HG03108 (cell line): Measurements from ENCODE around the gene ULBP3.
"Not testable (repeated sequence)": the region's sequence is repeated elsewhere in the genome, so short reads cannot be mapped to it uniquely, and the experiment has no call there.

Experiments
- ATAC-seq: cut with Tn5 transposase; IDR thresholded peaks from one replicate; pipeline ENCODE4 v1.9.1; 2021; ENCODE audit warnings: moderate library complexity; ENCODE audit not compliant: unreplicated experiment

ULBP3 gene

DNA sequence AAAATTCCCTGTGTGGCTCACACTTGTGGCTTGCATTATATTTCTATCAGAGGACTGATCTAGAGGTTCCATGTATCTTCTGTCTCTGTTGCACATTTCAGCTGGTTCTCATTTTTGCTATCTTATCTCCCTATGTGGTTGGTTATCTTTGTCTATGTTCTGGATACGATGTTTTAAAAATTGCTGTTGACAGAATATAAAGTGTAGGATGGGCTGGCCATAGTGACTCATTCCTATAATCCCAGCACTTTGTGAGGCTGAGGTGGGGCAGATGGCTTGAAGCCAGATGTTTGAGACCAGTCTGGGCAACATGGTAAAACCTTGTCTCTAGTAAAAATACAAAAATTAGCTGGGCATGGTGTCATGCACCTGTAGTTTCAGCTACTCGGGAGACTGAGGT, 9.9 kb upstream of the ULBP3 start:
- ATAC-seq, result no peak

GRCh38 chr6:150076196-150076893, 7.4 kb upstream of the ULBP3 start:
- no peak for ATAC-seq

GRCh38 chr6:150075034-150075421, 6.1 kb upstream of the ULBP3 start:
- ATAC-seq, result no peak

DNA sequence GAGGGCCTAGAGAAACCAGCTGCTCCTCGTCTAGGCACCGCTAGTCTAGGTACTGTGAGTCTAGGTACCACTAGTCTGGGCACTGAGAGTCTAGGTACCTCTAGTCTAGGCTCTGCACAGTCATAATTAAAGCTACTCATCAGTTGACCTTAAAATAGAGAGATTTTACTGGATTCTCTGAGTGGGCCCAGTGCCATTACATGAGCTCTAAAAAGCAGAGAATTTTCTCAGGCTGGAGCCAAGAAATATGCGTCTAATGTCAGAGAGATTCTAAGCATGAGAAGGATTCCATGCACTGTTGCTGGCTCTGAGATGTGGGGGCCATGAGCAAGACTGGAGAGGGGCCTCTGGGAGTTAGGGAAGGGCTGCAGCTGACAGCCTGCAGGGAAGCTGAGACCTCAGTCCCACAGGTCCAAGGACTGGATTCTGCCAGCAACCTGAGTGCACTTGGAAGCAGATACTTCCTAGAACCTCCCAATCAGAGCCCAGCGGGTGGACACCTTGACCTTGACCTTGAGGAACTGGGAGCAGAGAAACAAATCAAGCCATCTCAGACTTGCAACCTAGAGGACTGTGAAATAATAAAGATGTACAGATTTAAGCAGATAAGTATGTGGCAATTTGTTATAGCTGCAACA, 5.6 kb upstream of the ULBP3 start:
- ATAC-seq, result not testable (repeated sequence)

- no peak for ATAC-seq
These were observed 3.3 kb upstream of the ULBP3 start for GRCh38 chr6:150072201-150072600.

- ATAC-seq, result no peak
These were observed 1.4 kb upstream of the ULBP3 start for GRCh38 chr6:150070236-150070818.

GRCh38 chr6:150069706-150070105, 785 bp upstream of the ULBP3 start:
- no peak for ATAC-seq

DNA sequence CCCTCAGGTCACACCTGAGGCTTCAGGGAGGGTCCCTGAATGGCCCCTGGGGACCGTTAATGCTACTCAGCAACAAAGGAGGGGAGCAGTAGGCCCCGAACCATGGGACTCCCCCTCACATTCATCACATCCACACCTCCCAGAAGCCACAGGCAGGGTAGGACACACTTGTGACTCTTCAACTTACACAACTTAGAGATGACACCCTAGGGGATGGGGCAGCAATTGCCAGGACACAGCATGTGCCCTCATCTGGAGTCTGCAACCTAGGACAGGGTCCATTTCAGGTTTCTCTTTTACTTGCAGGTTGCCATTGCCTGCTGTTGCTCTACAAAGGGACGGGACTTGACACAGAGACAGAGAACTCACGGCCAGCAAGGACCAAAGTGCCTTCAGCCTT, 770 bp downstream of the ULBP3 start:
- no peak for ATAC-seq

GRCh38 chr6:150065083-150065482, 3.8 kb downstream of the ULBP3 start:
- no peak for ATAC-seq

DNA sequence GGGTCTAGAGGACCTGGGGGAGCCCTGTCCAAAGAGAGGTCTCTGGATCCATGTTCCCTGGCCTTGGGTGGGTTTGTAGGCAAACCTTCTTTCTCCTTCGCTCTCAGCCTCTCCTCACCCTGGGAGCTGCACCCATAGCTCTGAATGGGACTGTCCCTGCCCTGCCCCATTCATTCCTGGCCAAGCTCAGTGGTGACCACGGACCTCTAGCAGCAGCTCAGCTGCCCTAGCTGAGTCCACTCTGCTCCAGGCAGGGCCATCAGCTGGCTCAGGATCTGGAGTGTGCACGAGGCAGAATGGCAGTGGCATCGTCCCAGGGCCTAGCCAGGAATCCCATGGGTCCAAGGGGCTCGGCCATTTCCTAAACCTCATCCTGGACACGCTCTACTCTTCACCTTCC, 5.3 kb downstream of the ULBP3 start:
- ATAC-seq, result no peak

GRCh38 chr6:150059973-150060372, 8.9 kb downstream of the ULBP3 start:
- ATAC-seq, result not testable (repeated sequence)

GRCh38 chr6:150058986-150059385, 9.9 kb downstream of the ULBP3 start:
- ATAC-seq, result no peak

- ATAC-seq, result no peak
These were observed 10.6 kb downstream of the ULBP3 start for GRCh38 chr6:150058231-150058792.

DNA sequence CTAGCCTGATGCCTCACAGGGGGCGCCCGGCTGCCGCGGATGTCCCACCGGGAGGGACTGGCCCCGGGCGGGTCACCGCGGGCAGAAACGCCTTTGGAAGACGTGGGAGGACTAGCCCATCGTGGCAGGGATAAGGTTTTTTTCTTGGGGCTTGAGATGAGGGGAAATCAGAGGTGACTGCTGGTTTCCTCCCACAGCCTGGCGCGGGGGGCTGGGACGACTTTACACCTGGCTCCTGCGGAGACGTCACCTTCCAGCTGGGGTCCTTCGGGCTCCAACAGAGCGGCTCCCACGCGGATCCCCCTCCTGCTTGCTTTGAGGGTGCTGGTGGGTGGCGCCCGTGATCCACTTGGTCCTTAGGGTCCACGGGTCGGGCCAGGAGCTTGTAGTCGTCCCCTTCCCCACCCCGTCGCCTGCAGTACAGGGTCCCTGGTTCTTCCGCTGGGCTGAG, 11.4 kb downstream of the ULBP3 start:
- no peak for ATAC-seq

GRCh38 chr6:150056916-150057315, 12.0 kb downstream of the ULBP3 start:
- ATAC-seq, result no peak

- no peak for ATAC-seq
These were observed 12.8 kb downstream of the ULBP3 start for GRCh38 chr6:150056156-150056555.

GRCh38 chr6:150055131-150055530, 13.8 kb downstream of the ULBP3 start:
- no peak for ATAC-seq

DNA sequence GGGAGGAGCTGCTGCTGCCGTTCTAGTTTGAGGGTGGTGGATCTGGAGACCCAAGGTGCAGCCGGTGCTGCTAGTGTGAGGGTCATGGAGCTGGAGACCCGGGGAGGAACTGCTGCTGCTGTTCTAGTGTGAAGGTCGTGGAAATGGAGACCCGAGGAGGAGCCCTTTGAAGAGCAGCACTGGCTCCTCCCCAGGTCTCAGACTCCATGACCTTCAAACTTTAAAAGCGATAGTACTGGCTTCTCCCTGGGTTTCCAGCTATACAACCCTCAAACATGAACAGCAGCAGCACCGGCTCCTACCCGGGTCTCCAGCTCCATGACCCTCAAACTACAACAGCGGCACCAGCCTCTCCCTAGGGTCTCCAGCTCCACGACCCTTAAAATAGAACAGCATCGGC, 15.5 kb downstream of the ULBP3 start:
- no peak for ATAC-seq

DNA sequence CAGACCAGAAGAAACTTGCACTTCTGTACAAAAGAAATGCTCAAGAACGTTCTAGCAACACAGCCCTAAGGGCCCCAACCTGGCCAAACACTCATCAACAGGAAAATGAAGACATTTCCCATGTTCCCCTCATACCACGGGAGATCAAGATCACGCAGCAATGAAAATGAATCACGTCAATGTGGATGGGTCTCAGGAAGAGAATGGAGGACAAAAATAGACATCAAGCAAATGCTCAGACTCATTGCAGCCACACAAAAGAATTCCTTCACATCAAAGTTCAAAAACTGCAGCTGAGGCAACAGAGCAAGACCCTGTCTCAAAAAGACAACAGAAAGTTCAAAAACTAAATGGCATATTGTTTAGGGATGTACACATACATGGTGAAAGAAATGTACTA, 18.1 kb downstream of the ULBP3 start:
- ATAC-seq, result no peak

GRCh38 chr6:150048099-150048498, 20.8 kb downstream of the ULBP3 start:
- ATAC-seq, result no peak

DNA sequence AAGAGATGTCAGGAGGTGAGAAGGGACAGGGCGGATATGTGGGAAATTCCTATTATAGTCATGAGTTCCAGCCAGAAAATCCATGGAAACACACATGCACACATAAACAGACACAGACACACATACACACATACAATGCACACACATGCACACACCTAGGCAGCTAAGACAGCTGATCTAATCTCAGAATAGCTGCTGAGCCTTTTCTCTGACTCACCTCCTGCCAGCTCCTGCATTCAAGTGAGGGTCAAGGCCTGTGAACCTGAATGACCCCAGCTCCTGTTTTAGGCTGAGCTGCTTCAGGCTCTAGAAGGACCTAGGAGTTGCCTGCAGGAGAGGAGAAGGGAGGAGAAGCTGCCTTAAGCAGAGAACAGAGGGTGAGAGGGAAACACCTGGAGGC, 22.0 kb downstream of the ULBP3 start:
- ATAC-seq, result no peak

- ATAC-seq, result no peak
These were observed 24.2 kb downstream of the ULBP3 start for GRCh38 chr6:150044621-150045145.
